AG08395 (cell line): Measurements from ENCODE around the gene KRTAP4-6.
"Not testable (repeated sequence)": the region's sequence is repeated elsewhere in the genome, so short reads cannot be mapped to it uniquely, and the experiment has no call there.

Experiments
- DNase-seq: peaks from one replicate; pipeline ENCODE4 v3.0.0; 2012; ENCODE audit warnings: mixed read lengths, low spot score

KRTAP4-6 gene

GRCh38 chr17:41140360-41141131 is at the start of gene KRTAP4-6:
TSS of gene KRTAP4-6 (minus strand) at chr17:41140544. CDS start at chr17:41140487, 57 bp downstream.
- peak; percentile 72 for DNase-seq

GRCh38 chr17:41189837-41190318 is 49.5 kb upstream of the KRTAP4-6 start, which contains the start of gene KRTAP9-1:
TSS of gene KRTAP9-1 (plus strand) at chr17:41189887. CDS start at chr17:41189887, 0 bp downstream.
- DNase-seq, result not testable (repeated sequence)

GRCh38 chr17:41186872-41187271 is 46.5 kb upstream of the KRTAP4-6 start:
- no peak for DNase-seq

DNA sequence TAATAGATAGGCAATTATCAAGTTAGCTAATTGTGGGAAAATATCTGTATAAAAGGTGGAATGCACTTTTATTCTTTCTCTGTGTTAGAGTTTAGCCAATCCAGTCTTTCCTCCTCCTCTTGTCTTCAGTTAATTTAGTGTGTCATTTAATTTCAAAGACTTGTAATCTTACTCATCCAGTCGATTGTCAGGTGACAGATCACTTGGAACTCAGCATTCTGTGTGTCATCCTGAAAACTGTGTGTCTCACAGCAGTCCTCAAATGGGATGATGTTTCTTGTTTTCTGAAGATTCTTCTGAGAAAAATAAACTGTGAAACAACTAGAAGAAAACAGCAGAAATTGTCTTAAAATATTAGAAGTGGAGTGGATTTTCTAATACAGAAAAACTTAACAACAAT is 44.7 kb upstream of the KRTAP4-6 start:
- DNase-seq, result no peak

GRCh38 chr17:41184480-41184961 is 44.2 kb upstream of the KRTAP4-6 start, which contains the start of gene KRTAP4-1:
TSS of gene KRTAP4-1 (minus strand) at chr17:41184911. CDS start at chr17:41184854, 57 bp downstream.
- no peak for DNase-seq

GRCh38 chr17:41178843-41179616 is 38.7 kb upstream of the KRTAP4-6 start:
- peak; percentile 60 for DNase-seq

DNA sequence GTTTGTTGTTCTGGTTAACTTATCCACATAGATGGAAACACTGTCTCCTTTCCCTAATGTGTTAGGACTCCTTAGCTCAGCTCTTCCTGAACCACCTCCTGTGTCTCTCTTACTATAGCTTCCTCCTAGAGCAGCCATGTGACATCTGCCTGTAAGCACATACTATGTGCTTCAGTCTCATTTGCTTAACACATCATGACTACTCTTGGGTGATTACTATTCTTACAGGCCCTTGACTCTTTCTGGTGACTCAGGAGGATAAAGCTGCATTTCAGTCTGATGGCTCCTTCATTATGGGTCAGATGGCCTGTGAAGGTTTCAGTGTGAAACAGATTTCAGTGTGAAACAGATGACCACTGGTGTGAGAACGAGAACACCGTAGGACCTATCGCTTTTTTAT is 38.0 kb upstream of the KRTAP4-6 start:
- DNase-seq, result peak; percentile 46

DNA sequence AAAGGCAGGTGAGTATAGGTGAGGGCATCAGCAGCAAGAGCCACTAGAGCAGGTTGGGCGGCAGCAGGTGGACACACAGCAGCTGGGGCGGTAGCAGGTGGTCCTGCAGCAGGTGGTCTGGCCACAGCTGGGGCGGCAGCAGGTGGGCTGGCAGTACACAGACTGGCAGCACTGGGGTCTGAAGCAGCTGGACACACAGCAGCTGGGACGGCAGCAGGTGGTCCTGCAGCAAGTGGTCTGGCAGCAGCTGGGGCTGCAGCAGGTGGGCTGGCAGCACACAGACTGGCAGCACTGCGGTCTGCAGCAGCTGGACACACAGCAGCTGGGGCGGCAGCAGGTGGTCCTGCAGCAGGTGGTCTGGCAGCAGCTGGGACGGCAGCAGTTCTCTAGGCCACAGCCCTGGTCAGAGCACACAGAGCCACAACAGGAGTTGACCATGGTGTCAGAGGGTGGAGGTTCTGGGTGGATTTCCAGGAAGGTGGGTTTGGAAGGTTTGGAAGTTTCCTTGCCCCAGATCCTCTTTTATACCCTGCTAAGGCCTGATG is 37.5 kb upstream of the KRTAP4-6 start, which contains the start of gene KRTAP4-2:
Gene KRTAP4-2 (minus strand): TSS at position 495 of the 545 bp plus-strand sequence. CDS start 57 bp downstream, at position 438.
- DNase-seq, result no peak

DNA sequence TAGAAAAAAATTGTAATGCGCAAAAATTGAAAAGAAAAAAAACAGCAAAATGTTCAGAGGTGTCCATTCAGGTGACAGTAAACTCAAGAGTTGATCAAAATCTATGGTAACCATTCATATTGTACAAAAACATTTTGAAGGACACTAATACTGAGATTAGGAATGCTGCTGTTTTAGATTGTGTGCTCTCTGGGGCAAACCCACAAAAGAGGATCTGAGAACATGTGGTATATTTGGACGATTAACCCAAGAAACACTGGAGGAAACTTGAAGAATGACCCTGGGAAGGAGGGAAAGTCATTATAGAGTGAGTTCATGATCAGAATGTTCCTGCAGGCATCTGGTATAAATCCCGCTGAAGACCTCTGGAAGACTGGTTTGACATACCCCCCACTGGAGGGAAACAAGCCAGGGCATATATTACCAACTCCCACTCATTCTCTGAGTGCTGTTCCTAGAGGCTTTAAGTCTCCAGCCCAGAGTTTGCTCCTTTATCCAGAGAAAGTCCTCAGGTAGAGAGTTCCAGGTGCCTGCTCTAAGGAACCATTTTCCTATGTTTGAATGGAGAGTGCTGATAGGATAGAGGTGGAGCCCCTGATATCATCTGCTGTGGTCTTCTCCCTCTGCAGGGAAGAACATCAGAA is 36.5 kb upstream of the KRTAP4-6 start:
- no peak for DNase-seq

DNA sequence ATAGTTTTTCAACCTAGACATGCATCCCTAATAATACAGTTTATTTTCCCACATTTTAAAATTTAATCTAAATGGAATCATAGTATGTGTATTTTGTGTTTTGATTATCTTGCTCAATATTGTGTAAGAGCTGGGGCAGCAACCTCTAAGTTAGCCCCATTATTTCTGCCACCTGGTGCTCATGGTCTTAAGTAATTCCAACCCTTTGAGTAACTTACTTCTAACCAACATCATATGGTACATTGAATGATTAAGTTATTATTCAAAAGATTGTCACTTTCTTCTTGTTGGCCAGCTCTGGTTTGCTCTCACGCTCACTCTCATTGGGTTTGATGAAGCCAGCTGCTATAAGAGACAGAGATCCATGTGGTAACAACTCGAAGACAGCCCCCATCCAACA is 31.5 kb upstream of the KRTAP4-6 start:
- no peak for DNase-seq

GRCh38 chr17:41168121-41168520 is 27.8 kb upstream of the KRTAP4-6 start, which contains the start of gene KRTAP4-3:
TSS of gene KRTAP4-3 (minus strand) at chr17:41168221. CDS start at chr17:41168172, 49 bp downstream.
- DNase-seq, result no peak

DNA sequence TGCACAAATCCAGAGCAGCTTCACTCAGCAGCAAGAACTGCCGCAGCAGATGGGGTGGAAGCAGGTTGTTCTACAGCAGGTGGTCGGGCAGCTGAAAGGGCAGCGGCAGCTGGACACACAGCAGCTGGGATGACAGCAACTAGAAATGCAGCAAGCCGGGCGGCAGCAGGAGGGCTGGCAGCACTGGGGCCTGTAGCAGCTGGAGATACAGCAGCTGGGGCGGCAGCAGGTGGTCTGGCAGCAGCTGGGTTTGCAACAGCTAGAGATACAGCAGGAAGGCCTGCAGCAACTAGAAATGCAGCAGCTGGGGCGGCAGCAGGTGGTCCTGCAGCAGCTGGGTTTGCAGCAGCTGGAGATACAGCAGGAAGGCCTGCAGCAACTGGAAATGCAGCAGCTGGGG is 27.2 kb upstream of the KRTAP4-6 start:
- no peak for DNase-seq

DNA sequence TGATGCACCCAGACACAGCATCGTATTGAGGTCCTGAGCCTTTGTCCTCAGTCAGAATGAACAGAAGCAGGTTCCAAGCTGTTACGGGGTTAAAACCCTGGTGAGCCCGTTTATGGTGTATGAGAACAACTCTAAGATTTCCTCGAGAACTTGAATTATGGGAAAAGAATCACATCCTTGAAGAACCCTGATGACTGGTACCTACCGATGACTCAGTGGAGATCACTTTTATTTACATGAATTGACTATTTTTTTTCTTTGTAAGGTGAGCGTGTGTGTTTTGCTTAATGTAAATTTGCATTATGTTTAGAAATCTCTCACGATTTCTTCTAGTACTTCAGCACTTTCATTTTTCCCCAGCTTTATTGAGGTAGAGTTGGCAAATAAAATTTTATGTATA is 23.5 kb upstream of the KRTAP4-6 start:
- DNase-seq, result no peak

GRCh38 chr17:41160648-41161047 is 20.3 kb upstream of the KRTAP4-6 start, which contains the start of gene KRTAP4-4:
TSS of gene KRTAP4-4 (minus strand) at chr17:41160748. CDS start at chr17:41160691, 57 bp downstream.
- DNase-seq, result no peak

GRCh38 chr17:41160190-41160589 is 19.8 kb upstream of the KRTAP4-6 start:
- DNase-seq, result not testable (repeated sequence)

GRCh38 chr17:41153856-41154255 is 13.5 kb upstream of the KRTAP4-6 start:
- DNase-seq, result no peak

- DNase-seq, result no peak
Observed at GRCh38 chr17:41151525-41151924, 11.2 kb upstream of the KRTAP4-6 start.

DNA sequence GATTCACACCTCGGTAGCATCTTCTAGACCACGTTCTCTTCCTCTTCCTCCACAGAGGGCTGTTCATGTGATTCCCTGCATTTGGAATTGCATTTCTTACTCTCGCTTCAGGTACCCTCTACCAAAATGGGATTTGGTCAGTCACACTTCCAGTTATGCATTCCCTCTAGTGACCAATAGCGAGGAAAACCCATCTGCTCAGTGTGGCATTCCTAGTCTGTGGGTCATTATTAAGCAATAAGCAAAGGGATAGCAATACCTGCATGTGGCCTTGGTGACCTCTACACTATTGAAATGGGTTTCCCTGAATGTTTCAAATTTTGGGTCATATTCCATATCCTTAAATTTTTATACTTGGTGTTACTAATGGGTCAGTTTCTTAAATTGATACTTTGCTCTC is 9.7 kb upstream of the KRTAP4-6 start:
- DNase-seq, result no peak

GRCh38 chr17:41149652-41149985 is 9.3 kb upstream of the KRTAP4-6 start, which contains the start of gene KRTAP4-5:
TSS of gene KRTAP4-5 (minus strand) at chr17:41149825. CDS start at chr17:41149767, 58 bp downstream.
- DNase-seq, result no peak

- DNase-seq, result not testable (repeated sequence)
Observed at GRCh38 chr17:41148971-41149651, 8.8 kb upstream of the KRTAP4-6 start.
